HL-60/S4 (cell line): ENCODE measurements around the gene CHTOP.
"Not testable (repeated sequence)": the region's sequence is repeated elsewhere in the genome, so short reads cannot be mapped to it uniquely, and the experiment has no call there.

Experiments
- in situ Hi-C: fragments of 300-500 bp; cut with MboI; formaldehyde crosslinking; loops from 2 replicates; pipeline ENCODE4 v1.14.3; 2022; ENCODE audit warnings: low sequenced_read_pairs

CHTOP gene

GRCh38 chr1:153633754-153634665 lies at the start of gene CHTOP:
TSS of gene CHTOP (plus strand) at chr1:153634066. CDS start at chr1:153636589, 2,523 bp downstream.
- in situ Hi-C loops: no loop called here

- in situ Hi-C loops: no loop called here
These were observed 48.9 kb upstream of the CHTOP start for GRCh38 chr1:153585006-153585405.

- in situ Hi-C loops: no loop called here
These were observed 47.5 kb upstream of the CHTOP start for GRCh38 chr1:153586347-153586746.

- in situ Hi-C loops: no loop called here
These were observed 46.6 kb upstream of the CHTOP start for GRCh38 chr1:153587314-153587713.

GRCh38 chr1:153588033-153588432 lies 45.8 kb upstream of the CHTOP start:
- in situ Hi-C loops: not testable (repeated sequence)

- in situ Hi-C loops: no loop called here
These were observed 45.4 kb upstream of the CHTOP start for GRCh38 chr1:153588482-153588881.

GRCh38 chr1:153592748-153593147 lies 41.1 kb upstream of the CHTOP start:
- in situ Hi-C loops: no loop called here

GRCh38 chr1:153597206-153597605 lies 36.7 kb upstream of the CHTOP start:
- in situ Hi-C loops: no loop called here

GRCh38 chr1:153598309-153599172 lies 35.3 kb upstream of the CHTOP start:
- in situ Hi-C loops: no loop called here

- in situ Hi-C loops: no loop called here
These were observed 34.0 kb upstream of the CHTOP start for GRCh38 chr1:153599847-153600246.

GRCh38 chr1:153602749-153603148 lies 31.1 kb upstream of the CHTOP start:
- in situ Hi-C loops: no loop called here

- in situ Hi-C loops: no loop called here
These were observed 27.7 kb upstream of the CHTOP start for GRCh38 chr1:153606194-153606593.

- in situ Hi-C loops: no loop called here
These were observed 26.5 kb upstream of the CHTOP start for GRCh38 chr1:153607381-153607780.

GRCh38 chr1:153608089-153608682 lies 25.7 kb upstream of the CHTOP start:
- in situ Hi-C loops: no loop called here

GRCh38 chr1:153608742-153609584 lies 24.9 kb upstream of the CHTOP start:
- in situ Hi-C loops: no loop called here

- in situ Hi-C loops: no loop called here
These were observed 24.3 kb upstream of the CHTOP start for GRCh38 chr1:153609585-153609907.

GRCh38 chr1:153610334-153610733 lies 23.5 kb upstream of the CHTOP start:
- in situ Hi-C loops: no loop called here

- in situ Hi-C loops: no loop called here
These were observed 23.0 kb upstream of the CHTOP start for GRCh38 chr1:153610811-153611301.

- in situ Hi-C loops: no loop called here
These were observed 22.5 kb upstream of the CHTOP start for GRCh38 chr1:153611356-153611755.

GRCh38 chr1:153612111-153612754 lies 21.6 kb upstream of the CHTOP start:
- in situ Hi-C loops: no loop called here
